C4-2B (cell line): ENCODE results near the gene REV3L.
"Not testable (repeated sequence)": the region's sequence is repeated elsewhere in the genome, so short reads cannot be mapped to it uniquely, and the experiment has no call there.

Experiments
- H3K27ac ChIP-seq: fragments of 450-650 bp; 2 replicates; pipeline ENCODE4 v1.5.1; 2017
- ZFX ChIP-seq: fragments of 450-650 bp; IDR thresholded peaks from 2 replicates; pipeline ENCODE4 v1.6.1; 2017
- TF ChIP-seq, protein P1 (sequence below): fragments of 450-650 bp; conservative IDR thresholded peaks from 2 replicates; pipeline ENCODE4 v1.5.1; 2017; ENCODE audit warnings: mild to moderate bottlenecking

The REV3L gene

GRCh38 chr6:111523484-111524167 lies 40.6 kb upstream of the REV3L start:
- H3K27ac ChIP-seq = no peak overlapping the region
- TF ChIP-seq, protein P1, sequence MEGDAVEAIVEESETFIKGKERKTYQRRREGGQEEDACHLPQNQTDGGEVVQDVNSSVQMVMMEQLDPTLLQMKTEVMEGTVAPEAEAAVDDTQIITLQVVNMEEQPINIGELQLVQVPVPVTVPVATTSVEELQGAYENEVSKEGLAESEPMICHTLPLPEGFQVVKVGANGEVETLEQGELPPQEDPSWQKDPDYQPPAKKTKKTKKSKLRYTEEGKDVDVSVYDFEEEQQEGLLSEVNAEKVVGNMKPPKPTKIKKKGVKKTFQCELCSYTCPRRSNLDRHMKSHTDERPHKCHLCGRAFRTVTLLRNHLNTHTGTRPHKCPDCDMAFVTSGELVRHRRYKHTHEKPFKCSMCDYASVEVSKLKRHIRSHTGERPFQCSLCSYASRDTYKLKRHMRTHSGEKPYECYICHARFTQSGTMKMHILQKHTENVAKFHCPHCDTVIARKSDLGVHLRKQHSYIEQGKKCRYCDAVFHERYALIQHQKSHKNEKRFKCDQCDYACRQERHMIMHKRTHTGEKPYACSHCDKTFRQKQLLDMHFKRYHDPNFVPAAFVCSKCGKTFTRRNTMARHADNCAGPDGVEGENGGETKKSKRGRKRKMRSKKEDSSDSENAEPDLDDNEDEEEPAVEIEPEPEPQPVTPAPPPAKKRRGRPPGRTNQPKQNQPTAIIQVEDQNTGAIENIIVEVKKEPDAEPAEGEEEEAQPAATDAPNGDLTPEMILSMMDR = no peak
- TF ChIP-seq ZFX = no peak

DNA sequence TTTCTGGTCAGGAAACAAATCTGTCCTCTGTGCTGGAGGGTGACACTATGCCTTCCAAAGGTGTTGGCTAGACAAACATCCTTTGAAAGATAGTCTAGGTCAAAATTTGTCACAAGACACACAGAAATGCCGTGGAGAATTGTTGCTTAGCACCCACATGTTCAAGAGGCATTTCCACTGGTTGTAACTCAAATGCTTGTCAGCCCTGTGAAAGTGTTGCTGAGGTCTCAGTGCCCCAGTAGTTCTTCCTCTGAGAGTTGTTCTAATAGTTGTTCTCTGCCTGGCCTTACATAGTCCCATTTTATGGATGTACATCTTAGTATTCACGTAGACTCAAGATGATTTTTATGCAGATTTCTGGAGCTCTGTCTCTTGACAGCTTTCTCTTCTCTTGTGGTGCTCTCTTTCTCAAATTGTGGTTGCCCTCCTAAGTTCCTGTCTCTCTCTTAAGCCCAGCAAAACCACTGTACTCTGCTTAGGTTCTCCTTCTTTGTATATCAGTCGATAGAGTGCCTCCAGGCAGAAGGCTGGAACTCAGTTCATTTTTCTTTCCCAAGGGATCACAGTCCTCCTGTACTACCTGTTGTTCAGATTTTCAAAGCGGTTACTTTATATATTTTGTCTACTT lies 39.5 kb upstream of the REV3L start:
- no peak for TF ChIP-seq ZFX
- TF ChIP-seq, protein P1 = no peak
- no peak overlapping the region for H3K27ac ChIP-seq

- no peak overlapping the region for H3K27ac ChIP-seq
- TF ChIP-seq ZFX = no peak
- TF ChIP-seq, protein P1 = no peak
Observed at GRCh38 chr6:111521497-111522270, 38.7 kb upstream of the REV3L start.

GRCh38 chr6:111520524-111520923 lies 37.5 kb upstream of the REV3L start:
- TF ChIP-seq, protein P1 = no peak
- TF ChIP-seq ZFX = no peak

DNA sequence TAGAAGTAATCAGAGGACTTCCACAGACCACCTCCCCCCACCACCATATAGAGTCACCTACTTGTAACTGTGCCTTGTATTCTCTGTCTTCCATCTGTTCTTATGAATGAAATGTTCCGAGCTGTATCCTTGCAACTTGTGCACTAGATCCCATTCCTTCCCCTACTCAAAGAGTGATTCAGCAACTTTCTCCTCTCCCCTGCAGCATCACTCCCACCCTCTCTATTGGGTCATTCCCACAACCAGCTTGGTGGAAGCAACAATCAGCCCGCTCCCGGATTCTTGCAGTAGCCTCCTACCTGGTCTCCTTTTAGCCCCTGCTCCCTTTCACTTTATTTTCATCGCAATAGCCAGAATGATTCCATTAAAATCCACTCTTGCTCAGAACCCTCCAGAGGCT lies 34.9 kb upstream of the REV3L start:
- no peak overlapping the region for H3K27ac ChIP-seq
- TF ChIP-seq, protein P1 = no peak
- no peak for TF ChIP-seq ZFX

More at GRCh38 chr6:111520524-111520923, 37.5 kb upstream of the REV3L start:
- H3K27ac ChIP-seq = no peak overlapping the region

GRCh38 chr6:111515259-111515658 lies 32.2 kb upstream of the REV3L start:
- TF ChIP-seq, protein P1 = no peak
- no peak for TF ChIP-seq ZFX
- no peak overlapping the region for H3K27ac ChIP-seq

- H3K27ac ChIP-seq = not testable (repeated sequence)
Observed at GRCh38 chr6:111514531-111514930, 31.5 kb upstream of the REV3L start.

DNA sequence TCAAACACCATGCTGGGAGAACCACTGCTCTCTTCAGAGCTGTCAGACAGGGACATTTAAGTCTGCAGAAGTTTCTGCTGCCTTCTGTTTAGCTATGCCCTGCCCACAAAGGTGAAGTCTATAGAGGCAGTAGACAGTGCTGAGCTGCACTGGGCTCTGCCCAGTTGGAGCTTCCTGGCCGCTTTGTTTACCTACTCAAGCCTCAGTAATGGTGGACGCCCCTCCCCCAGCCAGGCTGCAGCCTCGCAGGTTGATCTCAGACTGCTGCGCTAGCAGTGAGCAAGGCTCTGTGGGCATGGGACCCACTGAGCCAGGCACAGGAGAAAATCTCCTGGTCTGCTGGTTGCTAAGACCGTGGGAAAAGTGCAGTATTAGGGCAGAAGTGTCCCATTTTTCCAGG lies 24.2 kb upstream of the REV3L start:
- not testable (repeated sequence) for H3K27ac ChIP-seq

- not testable (repeated sequence) for H3K27ac ChIP-seq
Observed at GRCh38 chr6:111505498-111505897, 22.5 kb upstream of the REV3L start.
